Kidney glomerular epithelial cell (primary cell): Measurements from ENCODE around the gene CENPP.

ENCODE experiments used
- DNase-seq: peaks from one replicate; lab custom pipeline; 2025; lab: John Stamatoyannopoulos, UW

Gene CENPP

GRCh38 chr9:92508018-92508820 lies 182.5 kb downstream of the CENPP start:
- DNase-seq: no peak

- no peak for DNase-seq
These were observed 183.3 kb downstream of the CENPP start for GRCh38 chr9:92509050-92509449.

GRCh38 chr9:92510747-92511146 lies 185.0 kb downstream of the CENPP start:
- no peak for DNase-seq

- no peak for DNase-seq
These were observed 186.9 kb downstream of the CENPP start for GRCh38 chr9:92512622-92513021.

- DNase-seq: no peak
These were observed 187.6 kb downstream of the CENPP start for GRCh38 chr9:92513349-92513748.

- DNase-seq: no peak
These were observed 188.9 kb downstream of the CENPP start for GRCh38 chr9:92514635-92515034.

GRCh38 chr9:92516521-92516920 lies 190.8 kb downstream of the CENPP start:
- no peak for DNase-seq

GRCh38 chr9:92517046-92517445 lies 191.3 kb downstream of the CENPP start:
- no peak for DNase-seq

- DNase-seq: no peak
These were observed 192.4 kb downstream of the CENPP start for GRCh38 chr9:92518199-92518598.

GRCh38 chr9:92520837-92521236 lies 195.1 kb downstream of the CENPP start:
- DNase-seq: no peak

GRCh38 chr9:92522983-92523970 lies 197.5 kb downstream of the CENPP start:
- DNase-seq: no peak

GRCh38 chr9:92524881-92525280 lies 199.1 kb downstream of the CENPP start:
- DNase-seq: no peak

- no peak for DNase-seq
These were observed 199.6 kb downstream of the CENPP start for GRCh38 chr9:92525306-92525705.

GRCh38 chr9:92527291-92527828 lies 201.6 kb downstream of the CENPP start:
- no peak for DNase-seq

- DNase-seq: no peak
These were observed 202.2 kb downstream of the CENPP start for GRCh38 chr9:92527832-92528521.

- DNase-seq: no peak
These were observed 202.7 kb downstream of the CENPP start for GRCh38 chr9:92528522-92528849.

- no peak for DNase-seq
These were observed 203.4 kb downstream of the CENPP start for GRCh38 chr9:92529124-92529523.

- no peak for DNase-seq
These were observed 205.1 kb downstream of the CENPP start for GRCh38 chr9:92530893-92531292.

GRCh38 chr9:92534204-92534603 lies 208.5 kb downstream of the CENPP start:
- DNase-seq: no peak

GRCh38 chr9:92534674-92535073 lies 208.9 kb downstream of the CENPP start:
- DNase-seq: no peak

- no peak for DNase-seq
These were observed 210.4 kb downstream of the CENPP start, which contains the start of gene ECM2 for GRCh38 chr9:92535940-92536850. Gene ECM2, minus strand, starts transcription at chr9:92535990. Its CDS starts 13,124 bp downstream, at chr9:92522866.
